Uterus (tissue), 4 donors: ENCODE data around the gene DOCK6. TPM values are rescaled to one million over a fixed set of nuclear protein-coding genes. Genes with fewer than 3 reads are reported as not detected.

Experiments
- DNase-seq, 2 donors: peaks; one replicate each; pipeline ENCODE4 v3.0.0-alpha.2; 2019 to 2020
- H3K27ac ChIP-seq, 2 donors: fragments of 200-600 bp; sonication (generic); 1 replicate in 1 of 2; 2 replicates in 1 of 2; pipeline ENCODE4 v1.5.1; 2016 to 2018
- H3K27me3 ChIP-seq, 2 donors: fragments of 200-600 bp; sonication (generic); one replicate each; pipeline ENCODE4 v1.5.1; 2018 to 2019; ENCODE audit warnings: control low read depth in 1 of 2
- H3K36me3 ChIP-seq, 2 donors: fragments of 200-600 bp; sonication (generic); one replicate each; pipeline ENCODE4 v1.5.1; 2019; ENCODE audit warnings: control low read depth in 1 of 2
- H3K4me1 ChIP-seq, 2 donors: fragments of 200-600 bp; sonication (generic); one replicate each; pipeline ENCODE4 v1.5.1; 2018 to 2019; ENCODE audit warnings: control low read depth in 1 of 2
- H3K4me3 ChIP-seq, 2 donors: fragments of 200-600 bp; sonication (generic); 1 replicate in 1 of 2; 2 replicates in 1 of 2; pipeline ENCODE4 v1.5.1; 2018 to 2019; ENCODE audit warnings: mild to moderate bottlenecking in 1 of 2
- H3K9me3 ChIP-seq, 2 donors: fragments of 200-600 bp; sonication (generic); one replicate each; pipeline ENCODE4 v1.5.1; 2019; ENCODE audit warnings: control low read depth in 1 of 2
- CTCF ChIP-seq, 4 experiments: fragments of 200-600 bp in 2 of 4; fragments of 450-650 bp in 2 of 4; sonication (generic) in 2 of 4; IDR thresholded peaks; one replicate each; pipeline ENCODE4 v1.5.1; 2016 to 2019; ENCODE audit warnings: antibody characterized with exemption in 4 of 4, mild to moderate bottlenecking in 2 of 4, moderate library complexity in 1 of 4
- POLR2A ChIP-seq, 2 donors: fragments of 450-650 bp; IDR thresholded peaks; one replicate each; pipeline ENCODE4 v1.6.1; 2016; ENCODE audit warnings: antibody characterized with exemption in 2 of 2, mild to moderate bottlenecking in 1 of 2, moderate library complexity in 1 of 2
- intact Hi-C: fragments of 100-400 bp; cut with DNase I; formaldehyde crosslinking; loops from one replicate; pipeline ENCODE4 v1.15.1; 2023; ENCODE audit warnings: low total_unique reads
- total RNA-seq, 4 donors: library from RNA; depleted of rRNA in 3 of 4; stranded (reverse); fragments of >200 nt in 3 of 4; gene quantifications; one replicate each; pipeline versions ENCODE4 v1.1.0 to v1.2.4, GENCODE V29; 2014 to 2023
- donor health status: DM: yes; HTN: yes; CAD: no.

The DOCK6 gene
- total RNA-seq, 4 donors from 2014 or later: 13.5 to 89.4 (median 38.6) TPM

GRCh38 chr19:11267316-11268085, 5.2 kb upstream of the DOCK6 start:
- TF ChIP-seq POLR2A (IDR thresholded peaks at IDR 0.05) (no peak), CTCF (IDR thresholded peaks at IDR 0.05) (no peak)
- Histone ChIP-seq H3K36me3 (no peaks in the 10 kb centered on the region), H3K27me3 (no peaks in the 10 kb centered on the region), H3K27ac (peak overlapping the region in 1 of 2 donors; percentile 3), H3K9me3 (no peaks in the 10 kb centered on the region), H3K4me3 (no peak overlapping the region), H3K4me1 (peaks cover 0 to 3% of the 10 kb centered on the region in 2 donors)
- no peak for DNase-seq
- intact Hi-C loops: no loop called here

GRCh38 chr19:11265785-11266236, 3.5 kb upstream of the DOCK6 start:
- DNase-seq: no peak
- intact Hi-C loops: no loop called here
- Histone ChIP-seq H3K4me1 (peaks cover 0 to 5% of the 10 kb centered on the region in 2 donors), H3K4me3 (no peak overlapping the region), H3K27me3 (no peaks in the 10 kb centered on the region), H3K27ac (no peak overlapping the region), H3K36me3 (no peaks in the 10 kb centered on the region), H3K9me3 (no peaks in the 10 kb centered on the region)
- TF ChIP-seq POLR2A (IDR thresholded peaks at IDR 0.05): no peak
- no peak for TF ChIP-seq CTCF (IDR thresholded peaks at IDR 0.05)

- H3K27me3 ChIP-seq: no peaks in the 10 kb centered on the region
- intact Hi-C loops: no loop called here
- H3K4me3 ChIP-seq: no peak overlapping the region
- H3K36me3 ChIP-seq: no peaks in the 10 kb centered on the region
- no peak for DNase-seq
- TF ChIP-seq CTCF (IDR thresholded peaks at IDR 0.05) (no peak), POLR2A (IDR thresholded peaks at IDR 0.05) (no peak)
- H3K4me1 ChIP-seq: peaks cover 0 to 5% of the 10 kb centered on the region in 2 donors
- H3K27ac ChIP-seq: no peak overlapping the region
- no peaks in the 10 kb centered on the region for H3K9me3 ChIP-seq
These were observed 3.0 kb upstream of the DOCK6 start for GRCh38 chr19:11265177-11265784.

GRCh38 chr19:11264452-11265176, 2.3 kb upstream of the DOCK6 start:
- peaks cover 0 to 5% of the 10 kb centered on the region in 2 donors for H3K4me1 ChIP-seq
- no peak for TF ChIP-seq POLR2A (IDR thresholded peaks at IDR 0.05)
- no peak for TF ChIP-seq CTCF (IDR thresholded peaks at IDR 0.05)
- H3K27ac ChIP-seq: peak overlapping the region in 1 of 2 donors; percentile 52
- no peaks in the 10 kb centered on the region for H3K27me3 ChIP-seq
- no peak overlapping the region for H3K4me3 ChIP-seq
- no peaks in the 10 kb centered on the region for H3K36me3 ChIP-seq
- peak in 1 of 2 donors; percentile 55 for DNase-seq
- H3K9me3 ChIP-seq: no peaks in the 10 kb centered on the region
- intact Hi-C loops: no loop called here
